Stimulated activated CD4-positive, alpha-beta T cell treated with anti-CD3 and anti-CD28 coated beads, Interleukin-1b, Interleukin-23, amount 100 ng/mL, for 1 hour (primary cell): ENCODE results near the gene GPHA2.

Experiments used
- DNase-seq, 2 donors: peaks; one replicate each; pipeline ENCODE4 v3.0.0-alpha.2; 2020; ENCODE audit warnings: low read depth in 2 of 2

GPHA2 gene

GRCh38 chr11:64930340-64930739, 5.4 kb downstream of the GPHA2 start:
- no peak for DNase-seq

DNA sequence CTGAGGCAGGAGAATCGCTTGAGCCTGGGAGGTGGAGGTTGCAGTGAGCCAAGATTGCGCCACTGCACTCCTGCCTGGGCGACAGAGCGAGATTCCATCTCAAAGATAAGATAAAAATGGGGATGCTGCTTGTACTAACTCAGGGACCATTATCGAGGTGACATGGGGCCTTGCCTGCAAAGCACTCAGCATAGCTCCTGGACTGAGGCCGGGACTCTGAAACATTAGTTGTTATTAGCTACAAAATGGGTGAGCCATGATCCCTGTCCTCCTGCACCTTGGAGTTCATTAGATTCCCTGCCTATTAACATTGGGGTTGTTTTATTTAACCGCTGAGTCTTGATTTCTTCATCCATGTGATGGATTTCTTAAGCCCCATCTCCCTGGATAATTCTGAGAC, 6.1 kb downstream of the GPHA2 start:
- no peak for DNase-seq

GRCh38 chr11:64928957-64929356, 6.7 kb downstream of the GPHA2 start:
- DNase-seq = no peak

GRCh38 chr11:64926689-64927088, 9.0 kb downstream of the GPHA2 start:
- no peak for DNase-seq

GRCh38 chr11:64925536-64926436, 9.9 kb downstream of the GPHA2 start:
- no peak for DNase-seq

- DNase-seq = no peak
Measured at GRCh38 chr11:64924910-64925284, 10.8 kb downstream of the GPHA2 start.

GRCh38 chr11:64923944-64924909, 11.5 kb downstream of the GPHA2 start, which contains the start of gene PPP2R5B:
Gene PPP2R5B (plus strand): TSS chr11:64924689. CDS start chr11:64925735, 1,046 bp downstream.
- peak; percentile 73 to 77 for DNase-seq

DNA sequence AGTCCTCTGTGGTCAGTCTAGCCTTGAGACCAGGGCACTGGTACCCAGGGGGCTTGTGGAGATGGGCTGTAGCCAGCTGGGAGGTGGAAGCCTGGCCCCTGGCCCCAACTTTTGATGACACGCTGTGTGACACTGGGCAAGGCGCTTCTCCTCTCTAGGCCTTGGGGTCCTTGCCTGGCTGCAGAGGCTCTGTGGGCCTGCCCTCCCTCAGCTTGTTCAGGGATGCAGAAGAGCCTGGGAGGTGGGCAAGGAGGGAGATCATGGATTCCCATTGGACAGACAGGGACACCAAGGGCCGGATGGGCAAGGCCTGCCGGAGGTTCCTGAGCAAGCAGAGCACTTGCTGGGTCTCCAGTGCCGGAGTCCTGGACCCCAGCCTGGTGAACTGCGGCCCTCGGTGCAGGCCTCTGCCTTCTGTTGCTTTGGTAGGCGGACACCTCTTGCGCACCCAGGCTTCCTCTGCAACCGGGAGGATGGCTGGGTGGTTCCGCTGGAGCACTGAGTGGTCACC, 12.5 kb downstream of the GPHA2 start:
- DNase-seq = no peak

- DNase-seq = no peak
Measured at GRCh38 chr11:64921384-64921783, 14.3 kb downstream of the GPHA2 start.

GRCh38 chr11:64920124-64920523, 15.6 kb downstream of the GPHA2 start:
- no peak for DNase-seq

GRCh38 chr11:64919627-64920026, 16.1 kb downstream of the GPHA2 start:
- no peak for DNase-seq

- no peak for DNase-seq
Measured at GRCh38 chr11:64918017-64918416, 17.7 kb downstream of the GPHA2 start.

- no peak for DNase-seq
Measured at GRCh38 chr11:64917663-64917995, 18.1 kb downstream of the GPHA2 start.

- DNase-seq = peak; percentile 97 to 98
Measured at GRCh38 chr11:64916775-64917662, 18.7 kb downstream of the GPHA2 start, which contains the start of gene ATG2A. Gene ATG2A (minus strand): TSS chr11:64917209. CDS start chr11:64917135, 74 bp downstream.

- DNase-seq = no peak
Measured at GRCh38 chr11:64916040-64916774, 19.5 kb downstream of the GPHA2 start.

- DNase-seq = no peak
Measured at GRCh38 chr11:64915376-64915887, 20.3 kb downstream of the GPHA2 start.

- DNase-seq = no peak
Measured at GRCh38 chr11:64914123-64914522, 21.6 kb downstream of the GPHA2 start.

- DNase-seq = no peak
Measured at GRCh38 chr11:64913171-64913727, 22.4 kb downstream of the GPHA2 start.

DNA sequence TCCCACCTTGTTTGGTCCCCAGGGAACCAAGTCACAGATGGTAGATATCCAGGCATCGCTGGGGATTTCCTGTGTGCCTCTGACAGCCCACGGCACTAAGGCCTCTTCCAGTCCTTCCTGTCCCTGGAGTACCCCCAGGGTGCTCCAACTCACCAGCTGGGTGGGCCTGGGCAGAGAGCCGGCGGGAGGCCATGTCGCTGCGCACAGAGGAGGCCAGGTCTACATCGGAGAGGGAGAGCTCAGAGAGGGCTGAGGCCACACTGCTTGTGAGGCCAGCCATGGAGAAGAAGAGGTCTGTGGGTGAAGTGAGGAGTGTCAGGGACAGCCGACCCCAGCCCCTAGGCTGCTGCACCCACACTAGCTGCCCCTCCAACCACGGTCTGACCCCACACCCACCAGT, 24.0 kb downstream of the GPHA2 start:
- DNase-seq = no peak

DNA sequence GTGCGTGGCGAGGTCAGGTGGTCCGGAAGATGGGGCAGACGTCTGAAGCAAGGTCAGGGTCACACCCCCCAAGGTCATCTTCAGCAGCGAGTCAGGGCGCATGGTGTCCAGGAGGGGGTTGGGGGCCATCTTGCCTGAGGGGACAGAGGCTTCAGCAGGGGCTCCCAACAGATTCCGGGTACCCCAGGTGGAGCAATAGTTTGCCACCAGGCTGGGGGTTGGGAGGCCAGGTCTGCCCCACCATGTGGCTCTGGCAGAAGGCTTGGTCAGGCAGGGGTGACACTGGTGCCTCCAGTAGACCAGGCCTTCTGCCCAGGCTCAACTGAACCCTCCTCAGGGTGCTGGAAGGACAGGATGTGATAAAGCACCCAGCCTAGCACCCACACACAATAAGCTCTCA, 24.6 kb downstream of the GPHA2 start:
- DNase-seq = no peak
